Hepatocyte (in vitro differentiated cells): ENCODE results near the gene MED6.

ENCODE experiments used
- EZH2 ChIP-seq: fragments of 200-600 bp; sonication (generic); IDR thresholded peaks from 2 replicates; pipeline ENCODE4 v1.6.1; 2016; ENCODE audit warnings: antibody characterized with exemption, mild to moderate bottlenecking, borderline replicate concordance
- TF ChIP-seq, protein P1 (sequence below): fragments of 200-600 bp; sonication (generic); IDR thresholded peaks from 2 replicates; pipeline ENCODE4 v1.5.1; 2016; ENCODE audit warnings: antibody characterized with exemption, mild to moderate bottlenecking; ENCODE audit not compliant: poor library complexity

DNA sequence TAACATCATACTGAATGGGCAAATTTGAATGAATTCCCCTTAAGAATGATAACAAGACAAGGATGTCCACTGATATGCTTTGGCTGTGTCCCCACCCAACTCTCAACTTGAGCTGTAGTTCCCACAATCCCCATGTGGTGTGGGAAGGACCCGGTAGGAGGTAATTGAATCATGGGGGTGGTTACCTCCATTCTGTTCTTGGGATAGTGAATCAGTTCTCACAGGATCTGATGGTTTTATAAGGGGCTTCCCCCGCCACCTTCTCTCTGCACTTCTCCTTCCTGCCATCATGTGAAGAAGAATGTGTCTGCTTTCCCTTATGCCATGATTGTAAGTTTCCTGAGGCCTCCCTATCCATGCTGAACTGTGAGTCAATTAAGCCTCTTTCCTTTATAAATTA lies 29.3 kb downstream of the MED6 start:
- TF ChIP-seq, protein P1, sequence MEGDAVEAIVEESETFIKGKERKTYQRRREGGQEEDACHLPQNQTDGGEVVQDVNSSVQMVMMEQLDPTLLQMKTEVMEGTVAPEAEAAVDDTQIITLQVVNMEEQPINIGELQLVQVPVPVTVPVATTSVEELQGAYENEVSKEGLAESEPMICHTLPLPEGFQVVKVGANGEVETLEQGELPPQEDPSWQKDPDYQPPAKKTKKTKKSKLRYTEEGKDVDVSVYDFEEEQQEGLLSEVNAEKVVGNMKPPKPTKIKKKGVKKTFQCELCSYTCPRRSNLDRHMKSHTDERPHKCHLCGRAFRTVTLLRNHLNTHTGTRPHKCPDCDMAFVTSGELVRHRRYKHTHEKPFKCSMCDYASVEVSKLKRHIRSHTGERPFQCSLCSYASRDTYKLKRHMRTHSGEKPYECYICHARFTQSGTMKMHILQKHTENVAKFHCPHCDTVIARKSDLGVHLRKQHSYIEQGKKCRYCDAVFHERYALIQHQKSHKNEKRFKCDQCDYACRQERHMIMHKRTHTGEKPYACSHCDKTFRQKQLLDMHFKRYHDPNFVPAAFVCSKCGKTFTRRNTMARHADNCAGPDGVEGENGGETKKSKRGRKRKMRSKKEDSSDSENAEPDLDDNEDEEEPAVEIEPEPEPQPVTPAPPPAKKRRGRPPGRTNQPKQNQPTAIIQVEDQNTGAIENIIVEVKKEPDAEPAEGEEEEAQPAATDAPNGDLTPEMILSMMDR, result no peak
- no peak for TF ChIP-seq EZH2
